ENCODE data around the gene MCL1.
"Not testable (repeated sequence)": the region's sequence is repeated elsewhere in the genome, so short reads cannot be mapped to it uniquely, and the experiment has no call there.

DNA sequence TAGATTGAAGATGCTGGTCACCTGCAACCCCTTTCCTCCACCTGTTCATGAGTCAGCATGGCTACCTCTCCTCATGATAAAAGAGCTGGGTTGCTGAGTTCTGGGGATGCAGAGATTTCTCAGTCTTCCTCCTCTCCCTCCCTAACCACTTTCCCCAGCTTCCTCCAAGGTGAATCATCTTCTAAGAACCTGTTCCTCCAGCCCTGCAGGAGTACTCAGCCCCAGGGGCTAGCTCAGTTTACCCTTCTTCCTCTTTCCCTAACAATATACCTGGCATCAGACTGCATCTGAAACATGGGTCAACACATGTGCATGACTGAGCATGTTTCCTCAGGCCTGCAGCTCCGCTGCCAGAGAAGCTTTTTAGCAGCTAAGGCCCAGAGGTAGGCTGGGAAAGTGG, 44.7 kb upstream of the MCL1 start:
- not testable (repeated sequence) for TF ChIP-seq HOXB13 (CRISPR knock-in tag; IDR thresholded peaks at IDR 0.05; ENCODE audit: low read depth); RNF2 (IDR thresholded peaks at IDR 0.05; ENCODE audit: borderline replicate concordance, low read depth); POLR2A (IDR thresholded peaks at IDR 0.05; ENCODE audit: low read length)
- TF ChIP-seq, protein P1, sequence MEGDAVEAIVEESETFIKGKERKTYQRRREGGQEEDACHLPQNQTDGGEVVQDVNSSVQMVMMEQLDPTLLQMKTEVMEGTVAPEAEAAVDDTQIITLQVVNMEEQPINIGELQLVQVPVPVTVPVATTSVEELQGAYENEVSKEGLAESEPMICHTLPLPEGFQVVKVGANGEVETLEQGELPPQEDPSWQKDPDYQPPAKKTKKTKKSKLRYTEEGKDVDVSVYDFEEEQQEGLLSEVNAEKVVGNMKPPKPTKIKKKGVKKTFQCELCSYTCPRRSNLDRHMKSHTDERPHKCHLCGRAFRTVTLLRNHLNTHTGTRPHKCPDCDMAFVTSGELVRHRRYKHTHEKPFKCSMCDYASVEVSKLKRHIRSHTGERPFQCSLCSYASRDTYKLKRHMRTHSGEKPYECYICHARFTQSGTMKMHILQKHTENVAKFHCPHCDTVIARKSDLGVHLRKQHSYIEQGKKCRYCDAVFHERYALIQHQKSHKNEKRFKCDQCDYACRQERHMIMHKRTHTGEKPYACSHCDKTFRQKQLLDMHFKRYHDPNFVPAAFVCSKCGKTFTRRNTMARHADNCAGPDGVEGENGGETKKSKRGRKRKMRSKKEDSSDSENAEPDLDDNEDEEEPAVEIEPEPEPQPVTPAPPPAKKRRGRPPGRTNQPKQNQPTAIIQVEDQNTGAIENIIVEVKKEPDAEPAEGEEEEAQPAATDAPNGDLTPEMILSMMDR (IDR thresholded peaks at IDR 0.05) = not testable (repeated sequence)
- TF ChIP-seq, protein P2, sequence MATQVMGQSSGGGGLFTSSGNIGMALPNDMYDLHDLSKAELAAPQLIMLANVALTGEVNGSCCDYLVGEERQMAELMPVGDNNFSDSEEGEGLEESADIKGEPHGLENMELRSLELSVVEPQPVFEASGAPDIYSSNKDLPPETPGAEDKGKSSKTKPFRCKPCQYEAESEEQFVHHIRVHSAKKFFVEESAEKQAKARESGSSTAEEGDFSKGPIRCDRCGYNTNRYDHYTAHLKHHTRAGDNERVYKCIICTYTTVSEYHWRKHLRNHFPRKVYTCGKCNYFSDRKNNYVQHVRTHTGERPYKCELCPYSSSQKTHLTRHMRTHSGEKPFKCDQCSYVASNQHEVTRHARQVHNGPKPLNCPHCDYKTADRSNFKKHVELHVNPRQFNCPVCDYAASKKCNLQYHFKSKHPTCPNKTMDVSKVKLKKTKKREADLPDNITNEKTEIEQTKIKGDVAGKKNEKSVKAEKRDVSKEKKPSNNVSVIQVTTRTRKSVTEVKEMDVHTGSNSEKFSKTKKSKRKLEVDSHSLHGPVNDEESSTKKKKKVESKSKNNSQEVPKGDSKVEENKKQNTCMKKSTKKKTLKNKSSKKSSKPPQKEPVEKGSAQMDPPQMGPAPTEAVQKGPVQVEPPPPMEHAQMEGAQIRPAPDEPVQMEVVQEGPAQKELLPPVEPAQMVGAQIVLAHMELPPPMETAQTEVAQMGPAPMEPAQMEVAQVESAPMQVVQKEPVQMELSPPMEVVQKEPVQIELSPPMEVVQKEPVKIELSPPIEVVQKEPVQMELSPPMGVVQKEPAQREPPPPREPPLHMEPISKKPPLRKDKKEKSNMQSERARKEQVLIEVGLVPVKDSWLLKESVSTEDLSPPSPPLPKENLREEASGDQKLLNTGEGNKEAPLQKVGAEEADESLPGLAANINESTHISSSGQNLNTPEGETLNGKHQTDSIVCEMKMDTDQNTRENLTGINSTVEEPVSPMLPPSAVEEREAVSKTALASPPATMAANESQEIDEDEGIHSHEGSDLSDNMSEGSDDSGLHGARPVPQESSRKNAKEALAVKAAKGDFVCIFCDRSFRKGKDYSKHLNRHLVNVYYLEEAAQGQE (IDR thresholded peaks at IDR 0.05) = not testable (repeated sequence)
- TF ChIP-seq, protein P3, sequence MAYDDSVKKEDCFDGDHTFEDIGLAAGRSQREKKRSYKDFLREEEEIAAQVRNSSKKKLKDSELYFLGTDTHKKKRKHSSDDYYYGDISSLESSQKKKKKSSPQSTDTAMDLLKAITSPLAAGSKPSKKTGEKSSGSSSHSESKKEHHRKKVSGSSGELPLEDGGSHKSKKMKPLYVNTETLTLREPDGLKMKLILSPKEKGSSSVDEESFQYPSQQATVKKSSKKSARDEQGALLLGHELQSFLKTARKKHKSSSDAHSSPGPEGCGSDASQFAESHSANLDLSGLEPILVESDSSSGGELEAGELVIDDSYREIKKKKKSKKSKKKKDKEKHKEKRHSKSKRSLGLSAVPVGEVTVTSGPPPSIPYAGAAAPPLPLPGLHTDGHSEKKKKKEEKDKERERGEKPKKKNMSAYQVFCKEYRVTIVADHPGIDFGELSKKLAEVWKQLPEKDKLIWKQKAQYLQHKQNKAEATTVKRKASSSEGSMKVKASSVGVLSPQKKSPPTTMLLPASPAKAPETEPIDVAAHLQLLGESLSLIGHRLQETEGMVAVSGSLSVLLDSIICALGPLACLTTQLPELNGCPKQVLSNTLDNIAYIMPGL (CRISPR knock-in tag; IDR thresholded peaks at IDR 0.05; ENCODE audit: borderline replicate concordance) = not testable (repeated sequence)

Measured in A549 (cell line).